GM21526 (cell line): Measurements from ENCODE around the gene RTN4IP1.
A peak's percentile ranks its signal among the peaks of the same experiment; 100 is the strongest.

Experiments
- ATAC-seq: cut with Tn5 transposase; IDR thresholded peaks from one replicate; pipeline ENCODE4 v1.9.1; 2021; ENCODE audit warnings: moderate library complexity; ENCODE audit not compliant: unreplicated experiment, low FRiP score

The RTN4IP1 gene

GRCh38 chr6:106525882-106526275 lies 103.4 kb downstream of the RTN4IP1 start:
- no peak for ATAC-seq

- peak; percentile 46 for ATAC-seq
Observed at GRCh38 chr6:106525107-106525881, 104.0 kb downstream of the RTN4IP1 start.

GRCh38 chr6:106522562-106523250 lies 106.6 kb downstream of the RTN4IP1 start:
- no peak for ATAC-seq
